Measurements from ENCODE around the gene RPP14.

GRCh38 chr3:58317811-58318210 lies 11.8 kb downstream of the RPP14 start:
- TF ChIP-seq POLR2A (IDR thresholded peaks at IDR 0.05; ENCODE audit: low read length) (no peak), GATA1 (IDR thresholded peaks at IDR 0.05; ENCODE audit: low read depth, low read length) (no peak)

Measured in erythroblast (primary cell).